PFSK-1 (cell line): ENCODE measurements around the gene SERP2.

Source experiments
- FOXP2 ChIP-seq: optimal IDR thresholded peaks from 2 replicates; pipeline ENCODE3; 2011; ENCODE audit warnings: borderline replicate concordance, control low read depth, inconsistent platforms; ENCODE audit not compliant: insufficient read depth; ENCODE audit errors: extremely low read length, extremely low read depth
- POLR2AphosphoS5 ChIP-seq: IDR thresholded peaks from 2 replicates; pipeline ENCODE4 v1.6.1; 2012; ENCODE audit warnings: low read depth, mild to moderate bottlenecking, control low read depth, low read length, moderate library complexity
- REST ChIP-seq, 2 experiments: IDR thresholded peaks; 2 replicates each; pipeline versions ENCODE4 v1.6.1 to v1.8.0; 2011 to 2012; ENCODE audit warnings: low read depth in 2 of 2, low read length in 2 of 2, control low read depth in 1 of 2, inconsistent platforms in 1 of 2, mild to moderate bottlenecking in 1 of 2, moderate library complexity in 1 of 2; ENCODE audit not compliant: insufficient read depth in 1 of 2
- SIN3A ChIP-seq: IDR thresholded peaks from 2 replicates; pipeline ENCODE4 v1.6.1; 2012; ENCODE audit warnings: mild to moderate bottlenecking, low read length, moderate library complexity, borderline replicate concordance; ENCODE audit not compliant: insufficient read depth
- TAF1 ChIP-seq: IDR thresholded peaks from 2 replicates; pipeline ENCODE4 v1.6.1; 2012; ENCODE audit warnings: low read length, control low read depth, borderline replicate concordance; ENCODE audit not compliant: insufficient read depth

Gene SERP2

GRCh38 chr13:44359983-44360375, 13.6 kb upstream of the SERP2 start:
- TF ChIP-seq SIN3A, result no peak
- TF ChIP-seq FOXP2, result no peak
- no peak for TF ChIP-seq POLR2AphosphoS5
- no peak for TF ChIP-seq TAF1
- TF ChIP-seq REST (IDR thresholded peaks at IDR 0.05; ENCODE audit: insufficient read depth in 1 of 2, low read depth in 2 of 2, low read length in 2 of 2), result no peak

GRCh38 chr13:44362394-44363040, 11.1 kb upstream of the SERP2 start:
- TF ChIP-seq SIN3A (no peak), POLR2AphosphoS5 (no peak), FOXP2 (no peak), TAF1 (no peak), REST (IDR thresholded peaks at IDR 0.05; ENCODE audit: insufficient read depth in 1 of 2, low read depth in 2 of 2, low read length in 2 of 2) (no peak)

- TF ChIP-seq REST (IDR thresholded peaks at IDR 0.05; ENCODE audit: insufficient read depth in 1 of 2, low read depth in 2 of 2, low read length in 2 of 2), result no peak
- no peak for TF ChIP-seq FOXP2
- TF ChIP-seq POLR2AphosphoS5, result no peak
- no peak for TF ChIP-seq SIN3A
- no peak for TF ChIP-seq TAF1
Measured at GRCh38 chr13:44363631-44364344, 9.8 kb upstream of the SERP2 start.

- TF ChIP-seq TAF1 (no peak), REST (IDR thresholded peaks at IDR 0.05; ENCODE audit: insufficient read depth in 1 of 2, low read depth in 2 of 2, low read length in 2 of 2) (no peak), SIN3A (no peak), POLR2AphosphoS5 (no peak), FOXP2 (no peak)
Measured at GRCh38 chr13:44364345-44365000, 9.2 kb upstream of the SERP2 start.
